Measurements from ENCODE around the gene IGLL5. TPM values are rescaled to one million over a fixed set of nuclear protein-coding genes. Genes with fewer than 3 reads are reported as not detected.

Gene IGLL5
- total and polyA plus RNA-seq, 9 of the 15 experiments (the other 6 are each of a cell fraction or from before 2014, with no cell fraction given): not detected

DNA sequence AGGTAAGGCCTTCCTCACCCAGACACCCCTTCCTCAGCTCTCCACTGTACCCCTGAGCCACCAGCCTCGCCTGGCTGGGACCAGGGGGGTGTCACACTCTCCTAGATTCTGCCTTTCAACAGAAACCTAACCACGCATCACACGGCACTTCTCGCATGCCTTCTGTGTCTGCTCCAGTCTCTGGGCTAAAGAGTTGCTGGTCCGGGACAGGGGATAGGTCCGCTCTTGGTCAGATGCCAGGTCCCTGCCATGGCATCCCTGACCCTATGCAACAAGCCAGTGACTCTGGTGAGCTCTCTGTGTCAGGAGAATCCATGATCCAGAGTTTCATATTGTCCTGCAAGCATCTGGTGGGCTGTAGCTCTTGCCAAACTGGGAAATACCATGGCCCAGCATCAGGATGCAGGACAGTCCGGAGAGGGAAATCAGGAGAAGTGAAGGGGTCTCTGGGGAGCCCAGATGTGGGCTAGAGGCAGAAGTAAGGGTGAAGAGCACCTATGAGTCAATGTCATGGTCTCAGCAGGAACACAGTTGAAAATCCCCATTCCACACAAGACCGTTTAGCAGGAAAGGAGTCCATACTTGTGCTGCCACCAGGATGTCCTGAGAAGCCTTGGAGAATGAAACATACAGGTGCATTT, 14.1 kb downstream of the IGLL5 start (continued):
- TF ChIP-seq, protein P1, sequence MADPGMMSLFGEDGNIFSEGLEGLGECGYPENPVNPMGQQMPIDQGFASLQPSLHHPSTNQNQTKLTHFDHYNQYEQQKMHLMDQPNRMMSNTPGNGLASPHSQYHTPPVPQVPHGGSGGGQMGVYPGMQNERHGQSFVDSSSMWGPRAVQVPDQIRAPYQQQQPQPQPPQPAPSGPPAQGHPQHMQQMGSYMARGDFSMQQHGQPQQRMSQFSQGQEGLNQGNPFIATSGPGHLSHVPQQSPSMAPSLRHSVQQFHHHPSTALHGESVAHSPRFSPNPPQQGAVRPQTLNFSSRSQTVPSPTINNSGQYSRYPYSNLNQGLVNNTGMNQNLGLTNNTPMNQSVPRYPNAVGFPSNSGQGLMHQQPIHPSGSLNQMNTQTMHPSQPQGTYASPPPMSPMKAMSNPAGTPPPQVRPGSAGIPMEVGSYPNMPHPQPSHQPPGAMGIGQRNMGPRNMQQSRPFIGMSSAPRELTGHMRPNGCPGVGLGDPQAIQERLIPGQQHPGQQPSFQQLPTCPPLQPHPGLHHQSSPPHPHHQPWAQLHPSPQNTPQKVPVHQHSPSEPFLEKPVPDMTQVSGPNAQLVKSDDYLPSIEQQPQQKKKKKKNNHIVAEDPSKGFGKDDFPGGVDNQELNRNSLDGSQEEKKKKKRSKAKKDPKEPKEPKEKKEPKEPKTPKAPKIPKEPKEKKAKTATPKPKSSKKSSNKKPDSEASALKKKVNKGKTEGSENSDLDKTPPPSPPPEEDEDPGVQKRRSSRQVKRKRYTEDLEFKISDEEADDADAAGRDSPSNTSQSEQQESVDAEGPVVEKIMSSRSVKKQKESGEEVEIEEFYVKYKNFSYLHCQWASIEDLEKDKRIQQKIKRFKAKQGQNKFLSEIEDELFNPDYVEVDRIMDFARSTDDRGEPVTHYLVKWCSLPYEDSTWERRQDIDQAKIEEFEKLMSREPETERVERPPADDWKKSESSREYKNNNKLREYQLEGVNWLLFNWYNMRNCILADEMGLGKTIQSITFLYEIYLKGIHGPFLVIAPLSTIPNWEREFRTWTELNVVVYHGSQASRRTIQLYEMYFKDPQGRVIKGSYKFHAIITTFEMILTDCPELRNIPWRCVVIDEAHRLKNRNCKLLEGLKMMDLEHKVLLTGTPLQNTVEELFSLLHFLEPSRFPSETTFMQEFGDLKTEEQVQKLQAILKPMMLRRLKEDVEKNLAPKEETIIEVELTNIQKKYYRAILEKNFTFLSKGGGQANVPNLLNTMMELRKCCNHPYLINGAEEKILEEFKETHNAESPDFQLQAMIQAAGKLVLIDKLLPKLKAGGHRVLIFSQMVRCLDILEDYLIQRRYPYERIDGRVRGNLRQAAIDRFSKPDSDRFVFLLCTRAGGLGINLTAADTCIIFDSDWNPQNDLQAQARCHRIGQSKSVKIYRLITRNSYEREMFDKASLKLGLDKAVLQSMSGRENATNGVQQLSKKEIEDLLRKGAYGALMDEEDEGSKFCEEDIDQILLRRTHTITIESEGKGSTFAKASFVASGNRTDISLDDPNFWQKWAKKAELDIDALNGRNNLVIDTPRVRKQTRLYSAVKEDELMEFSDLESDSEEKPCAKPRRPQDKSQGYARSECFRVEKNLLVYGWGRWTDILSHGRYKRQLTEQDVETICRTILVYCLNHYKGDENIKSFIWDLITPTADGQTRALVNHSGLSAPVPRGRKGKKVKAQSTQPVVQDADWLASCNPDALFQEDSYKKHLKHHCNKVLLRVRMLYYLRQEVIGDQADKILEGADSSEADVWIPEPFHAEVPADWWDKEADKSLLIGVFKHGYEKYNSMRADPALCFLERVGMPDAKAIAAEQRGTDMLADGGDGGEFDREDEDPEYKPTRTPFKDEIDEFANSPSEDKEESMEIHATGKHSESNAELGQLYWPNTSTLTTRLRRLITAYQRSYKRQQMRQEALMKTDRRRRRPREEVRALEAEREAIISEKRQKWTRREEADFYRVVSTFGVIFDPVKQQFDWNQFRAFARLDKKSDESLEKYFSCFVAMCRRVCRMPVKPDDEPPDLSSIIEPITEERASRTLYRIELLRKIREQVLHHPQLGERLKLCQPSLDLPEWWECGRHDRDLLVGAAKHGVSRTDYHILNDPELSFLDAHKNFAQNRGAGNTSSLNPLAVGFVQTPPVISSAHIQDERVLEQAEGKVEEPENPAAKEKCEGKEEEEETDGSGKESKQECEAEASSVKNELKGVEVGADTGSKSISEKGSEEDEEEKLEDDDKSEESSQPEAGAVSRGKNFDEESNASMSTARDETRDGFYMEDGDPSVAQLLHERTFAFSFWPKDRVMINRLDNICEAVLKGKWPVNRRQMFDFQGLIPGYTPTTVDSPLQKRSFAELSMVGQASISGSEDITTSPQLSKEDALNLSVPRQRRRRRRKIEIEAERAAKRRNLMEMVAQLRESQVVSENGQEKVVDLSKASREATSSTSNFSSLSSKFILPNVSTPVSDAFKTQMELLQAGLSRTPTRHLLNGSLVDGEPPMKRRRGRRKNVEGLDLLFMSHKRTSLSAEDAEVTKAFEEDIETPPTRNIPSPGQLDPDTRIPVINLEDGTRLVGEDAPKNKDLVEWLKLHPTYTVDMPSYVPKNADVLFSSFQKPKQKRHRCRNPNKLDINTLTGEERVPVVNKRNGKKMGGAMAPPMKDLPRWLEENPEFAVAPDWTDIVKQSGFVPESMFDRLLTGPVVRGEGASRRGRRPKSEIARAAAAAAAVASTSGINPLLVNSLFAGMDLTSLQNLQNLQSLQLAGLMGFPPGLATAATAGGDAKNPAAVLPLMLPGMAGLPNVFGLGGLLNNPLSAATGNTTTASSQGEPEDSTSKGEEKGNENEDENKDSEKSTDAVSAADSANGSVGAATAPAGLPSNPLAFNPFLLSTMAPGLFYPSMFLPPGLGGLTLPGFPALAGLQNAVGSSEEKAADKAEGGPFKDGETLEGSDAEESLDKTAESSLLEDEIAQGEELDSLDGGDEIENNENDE (IDR thresholded peaks at IDR 0.05; ENCODE audit: low read depth, low read length): no peak
- TF ChIP-seq ZNF263 (CRISPR knock-in tag; IDR thresholded peaks at IDR 0.05; ENCODE audit: borderline replicate concordance): 0 out of 2 replicates have a peak, but pooled peaks have one; percentile 48
- TF ChIP-seq ZFP36 (IDR thresholded peaks at IDR 0.05; ENCODE audit: low read depth, low read length, partially characterized antibody): no peak
- no peak for TF ChIP-seq CEBPG (CRISPR knock-in tag; IDR thresholded peaks at IDR 0.05)
- no peak for TF ChIP-seq CEBPG (tag; conservative IDR thresholded peaks at IDR 0.05 in 1 of 2, IDR thresholded peaks at IDR 0.05 in 1 of 2)
- TF ChIP-seq SMAD2 (IDR thresholded peaks at IDR 0.05; ENCODE audit: low read depth, low read length): 0 out of 2 replicates have a peak, but pooled peaks have one; percentile 6
- TF ChIP-seq, protein P2, sequence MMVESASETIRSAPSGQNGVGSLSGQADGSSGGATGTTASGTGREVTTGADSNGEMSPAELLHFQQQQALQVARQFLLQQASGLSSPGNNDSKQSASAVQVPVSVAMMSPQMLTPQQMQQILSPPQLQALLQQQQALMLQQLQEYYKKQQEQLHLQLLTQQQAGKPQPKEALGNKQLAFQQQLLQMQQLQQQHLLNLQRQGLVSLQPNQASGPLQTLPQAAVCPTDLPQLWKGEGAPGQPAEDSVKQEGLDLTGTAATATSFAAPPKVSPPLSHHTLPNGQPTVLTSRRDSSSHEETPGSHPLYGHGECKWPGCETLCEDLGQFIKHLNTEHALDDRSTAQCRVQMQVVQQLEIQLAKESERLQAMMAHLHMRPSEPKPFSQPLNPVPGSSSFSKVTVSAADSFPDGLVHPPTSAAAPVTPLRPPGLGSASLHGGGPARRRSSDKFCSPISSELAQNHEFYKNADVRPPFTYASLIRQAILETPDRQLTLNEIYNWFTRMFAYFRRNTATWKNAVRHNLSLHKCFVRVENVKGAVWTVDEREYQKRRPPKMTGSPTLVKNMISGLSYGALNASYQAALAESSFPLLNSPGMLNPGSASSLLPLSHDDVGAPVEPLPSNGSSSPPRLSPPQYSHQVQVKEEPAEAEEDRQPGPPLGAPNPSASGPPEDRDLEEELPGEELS (CRISPR knock-in tag; IDR thresholded peaks at IDR 0.05; ENCODE audit: borderline replicate concordance): no peak
- peak; percentile 14; the same call in 1 of the 2 replicates for TF ChIP-seq PURB (CRISPR knock-in tag; IDR thresholded peaks at IDR 0.05; ENCODE audit: low read depth)
- TF ChIP-seq HDGF (IDR thresholded peaks at IDR 0.05): no peak
- no peak for TF ChIP-seq ELF2 (CRISPR knock-in tag; IDR thresholded peaks at IDR 0.05)
- TF ChIP-seq SP2 (IDR thresholded peaks at IDR 0.05; ENCODE audit: extremely low read depth, low read depth, low read length, poor library complexity, severe bottlenecking): peak; percentile 5

Measured in K562 (cell line).